Measurements from ENCODE around the gene COL16A1.

Gene COL16A1

GRCh38 chr1:31624731-31625514, 78.9 kb downstream of the COL16A1 start:
- no peak for DNase-seq (ENCODE audit: low spot score)

DNA sequence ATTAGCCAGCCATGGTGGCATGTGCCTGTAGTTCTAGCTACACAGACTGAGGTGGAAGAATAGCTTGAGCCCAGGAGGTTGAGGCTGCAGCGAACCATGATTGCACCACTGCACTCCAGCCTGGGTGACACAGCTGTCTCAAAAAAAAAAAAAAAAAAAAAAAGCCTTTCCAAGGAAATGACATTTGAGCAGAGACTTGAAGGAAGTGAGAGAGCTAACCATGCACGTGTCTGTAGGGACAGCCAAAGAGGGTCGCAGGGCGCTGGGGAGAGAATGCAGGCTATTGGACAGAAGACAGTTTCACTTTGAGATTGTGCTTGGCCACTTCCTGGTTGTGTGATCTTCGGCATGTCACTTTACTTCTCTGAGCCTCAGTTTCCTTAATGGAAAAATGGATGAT, 79.5 kb downstream of the COL16A1 start:
- no peak for DNase-seq (ENCODE audit: low spot score)

- no peak for DNase-seq (ENCODE audit: low spot score)
Measured at GRCh38 chr1:31623365-31623764, 80.5 kb downstream of the COL16A1 start.

- no peak for DNase-seq (ENCODE audit: low spot score)
Measured at GRCh38 chr1:31621847-31622730, 81.7 kb downstream of the COL16A1 start.

DNA sequence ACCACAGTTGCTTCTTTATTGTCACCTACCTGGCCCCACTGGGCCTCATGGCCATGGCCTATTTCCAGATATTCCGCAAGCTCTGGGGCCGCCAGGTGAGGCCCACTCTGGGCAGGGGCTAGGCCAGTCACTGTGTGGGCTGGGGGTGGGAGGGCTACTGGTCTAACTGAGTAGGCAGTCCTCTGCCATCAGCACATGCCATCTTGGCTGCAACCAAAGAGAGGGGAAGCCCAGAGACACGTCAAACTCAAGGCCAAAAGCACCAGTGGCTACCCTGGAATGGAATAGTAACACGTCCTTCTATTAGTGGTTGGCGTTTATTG, 82.4 kb downstream of the COL16A1 start:
- no peak for DNase-seq (ENCODE audit: low spot score)

DNA sequence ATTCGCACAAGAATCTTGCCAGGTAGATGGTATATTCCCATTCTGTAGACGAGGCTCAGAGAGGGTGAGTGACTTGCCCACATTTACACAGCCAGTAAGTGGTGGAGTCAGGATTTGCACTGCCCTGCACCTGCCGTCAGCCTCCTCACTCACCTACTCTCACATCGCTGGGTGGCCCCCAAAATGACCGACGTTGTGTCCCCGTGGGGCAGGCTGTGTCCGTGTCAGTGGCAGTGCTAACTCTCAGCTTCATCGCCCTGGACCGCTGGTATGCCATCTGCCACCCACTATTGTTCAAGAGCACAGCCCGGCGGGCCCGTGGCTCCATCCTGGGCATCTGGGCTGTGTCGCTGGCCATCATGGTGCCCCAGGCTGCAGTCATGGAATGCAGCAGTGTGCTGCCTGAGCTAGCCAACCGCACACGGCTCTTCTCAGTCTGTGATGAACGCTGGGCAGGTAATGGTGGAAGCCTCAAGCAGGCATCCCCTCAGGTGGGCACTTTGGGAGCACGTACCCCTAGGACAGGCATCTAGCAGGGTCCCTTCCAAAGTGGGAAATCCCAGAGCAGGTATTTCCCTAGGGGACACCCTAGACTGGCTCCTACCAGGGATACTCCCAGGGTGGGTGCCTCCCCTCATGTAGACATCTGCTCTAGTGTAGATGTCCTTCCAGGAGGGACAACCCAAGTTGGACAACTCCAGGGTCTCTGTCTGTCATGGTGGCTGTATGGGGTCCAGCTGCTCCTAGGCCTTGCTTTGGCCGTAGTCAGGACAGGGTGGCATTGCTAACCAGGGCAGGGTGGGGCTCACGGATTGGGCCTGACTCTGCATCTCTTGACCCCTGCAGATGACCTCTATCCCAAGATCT, 83.0 kb downstream of the COL16A1 start:
- no peak for DNase-seq (ENCODE audit: low spot score)

DNA sequence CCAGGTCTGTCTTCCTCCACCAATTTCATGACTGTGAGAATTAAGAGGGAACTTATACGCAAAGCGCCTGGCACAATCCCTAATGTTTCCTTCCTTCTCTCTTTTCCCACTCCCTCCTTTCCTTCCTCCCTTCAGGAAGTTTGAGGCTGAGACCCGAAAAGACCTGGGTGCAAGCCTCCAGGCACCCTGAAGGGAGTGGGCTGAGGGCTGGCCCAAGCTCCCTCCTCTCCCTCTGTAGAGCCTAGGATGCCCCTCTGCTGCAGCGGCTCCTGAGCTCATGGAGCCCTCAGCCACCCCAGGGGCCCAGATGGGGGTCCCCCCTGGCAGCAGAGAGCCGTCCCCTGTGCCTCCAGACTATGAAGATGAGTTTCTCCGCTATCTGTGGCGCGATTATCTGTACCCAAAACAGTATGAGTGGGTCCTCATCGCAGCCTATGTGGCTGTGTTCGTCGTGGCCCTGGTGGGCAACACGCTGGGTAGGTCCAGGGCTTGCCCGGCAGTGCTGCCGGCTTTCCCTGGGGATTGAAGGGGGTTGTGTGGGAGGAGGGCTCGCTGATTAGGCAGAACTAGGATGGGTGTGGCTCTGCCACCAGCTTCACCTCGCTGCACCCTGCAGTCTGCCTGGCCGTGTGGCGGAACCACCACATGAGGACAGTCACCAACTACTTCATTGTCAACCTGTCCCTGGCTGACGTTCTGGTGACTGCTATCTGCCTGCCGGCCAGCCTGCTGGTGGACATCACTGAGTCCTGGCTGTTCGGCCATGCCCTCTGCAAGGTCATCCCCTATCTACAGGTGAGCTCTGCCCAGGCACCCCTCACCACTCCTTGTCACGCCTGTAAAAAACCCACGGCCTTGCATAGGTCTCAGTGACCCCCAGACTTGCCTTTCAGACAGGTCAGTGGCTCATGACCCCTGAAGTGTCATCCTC, 84.6 kb downstream of the COL16A1 start:
- DNase-seq (ENCODE audit: low spot score): no peak

DNA sequence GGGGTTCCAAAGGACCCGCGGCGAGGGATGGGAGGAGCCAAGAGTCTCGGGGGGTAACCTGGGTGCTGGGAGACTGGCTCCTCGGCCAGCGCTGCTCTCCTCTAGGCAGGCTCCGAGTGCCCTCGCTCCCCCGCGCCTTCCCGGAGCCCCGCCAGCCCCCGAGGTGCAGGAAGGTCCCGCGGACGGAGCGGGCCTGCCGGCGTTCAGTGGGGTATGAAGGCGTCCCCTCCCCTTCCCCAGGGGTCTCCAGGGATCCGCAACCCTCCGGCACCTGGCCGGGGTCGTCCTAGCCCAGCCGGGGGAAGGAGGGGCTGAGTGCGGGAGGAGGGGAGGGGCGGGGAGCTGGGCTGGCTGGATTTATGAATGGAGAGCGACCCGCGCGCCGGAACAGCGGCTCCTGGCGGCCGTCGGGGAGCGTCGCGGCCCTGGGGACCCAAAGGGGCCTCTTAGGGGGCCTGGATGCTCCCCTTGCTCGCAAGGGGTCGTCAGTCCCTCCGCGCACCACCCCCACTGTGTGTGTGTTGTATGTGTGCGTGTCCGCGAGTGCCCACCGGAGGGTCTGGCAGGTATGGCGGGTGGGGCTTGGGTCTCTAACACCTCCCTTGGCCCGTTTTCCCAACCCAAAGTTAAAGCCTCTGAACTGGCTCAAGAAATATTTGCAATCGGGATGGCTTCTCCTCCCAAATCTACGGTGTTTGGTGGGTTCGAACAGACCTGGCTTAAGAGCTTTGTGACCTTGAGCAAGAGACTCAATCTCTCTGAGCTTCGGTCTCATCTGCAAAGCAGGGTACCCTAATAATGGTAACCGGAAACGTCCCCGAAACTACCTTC, 85.7 kb downstream of the COL16A1 start:
- peak; percentile 73 for DNase-seq (ENCODE audit: low spot score)

DNA sequence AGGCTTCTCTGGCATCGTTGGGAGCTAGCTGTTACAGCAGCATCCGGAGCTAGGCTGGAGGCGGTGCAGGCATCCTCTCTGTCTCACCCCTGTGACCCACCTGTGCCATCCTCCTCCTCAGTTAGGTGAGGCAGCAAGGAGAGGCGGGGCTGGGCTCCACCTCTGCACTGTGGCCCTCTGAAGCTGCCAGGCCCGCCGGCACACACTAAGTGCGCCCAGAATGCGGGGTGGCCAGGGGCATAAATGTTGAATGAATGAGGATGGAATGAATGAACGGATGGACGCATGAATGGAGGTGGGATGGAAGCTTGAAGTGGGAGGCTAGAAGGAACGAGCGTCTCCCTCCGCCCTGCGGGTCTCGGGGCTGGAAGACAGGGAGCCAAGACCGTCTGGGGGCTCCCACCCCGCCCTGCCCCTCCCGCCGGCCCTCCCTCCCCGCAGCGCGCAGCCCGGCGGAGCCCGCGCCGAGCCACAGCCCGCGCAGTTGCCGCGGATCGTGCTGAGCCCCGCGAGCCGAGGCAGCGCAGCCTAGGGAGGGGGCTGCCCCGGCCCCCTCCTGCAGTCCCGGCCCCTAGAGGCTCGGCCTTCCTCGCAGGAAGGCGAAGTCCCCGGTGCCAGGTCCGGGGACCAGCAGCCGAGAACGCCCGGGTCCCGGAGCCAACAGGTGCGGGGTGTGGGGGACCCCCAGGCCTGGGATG, 86.5 kb downstream of the COL16A1 start, which contains the start of gene HCRTR1:
TSS of gene HCRTR1 (plus strand) at position 472 of the 698 bp plus-strand sequence. CDS start 1,504 bp downstream, outside the sequence.
- no peak for DNase-seq (ENCODE audit: low spot score)

DNA sequence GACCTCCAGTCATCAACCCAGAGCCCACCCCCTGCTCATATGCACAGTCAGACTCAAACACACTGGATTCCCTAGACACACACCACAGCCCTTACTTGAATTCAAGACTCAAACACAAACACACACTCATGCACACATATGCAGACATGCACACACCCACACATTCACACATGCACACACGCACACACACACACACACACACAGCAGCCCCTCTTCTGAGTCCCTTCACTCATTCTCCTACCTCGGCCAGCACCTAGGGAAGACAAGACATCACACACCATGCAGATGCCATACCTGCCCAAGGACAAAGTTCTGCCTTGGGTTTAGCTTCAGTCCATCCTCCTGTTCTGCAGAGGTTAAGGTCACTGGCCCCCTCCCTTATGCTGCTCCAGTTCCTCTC, 87.9 kb downstream of the COL16A1 start:
- DNase-seq (ENCODE audit: low spot score): no peak

DNA sequence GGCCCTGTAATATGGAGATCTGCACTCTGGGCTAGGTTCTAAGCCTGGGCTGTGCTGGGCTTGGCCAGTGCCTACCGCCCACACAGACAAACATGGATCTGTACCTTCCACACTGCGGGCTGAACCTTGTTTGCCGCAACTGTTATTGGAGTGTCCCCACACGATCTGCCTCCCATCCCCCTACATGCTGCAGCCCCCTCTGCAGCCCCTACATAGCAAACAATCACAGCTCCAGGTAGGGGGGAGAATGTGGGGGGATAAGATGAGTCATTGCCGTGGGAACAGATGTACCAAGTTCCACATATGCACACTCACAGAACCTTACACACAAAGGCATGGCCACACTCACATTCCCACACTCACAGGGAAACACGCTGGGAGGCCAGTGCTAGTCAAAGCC, 88.4 kb downstream of the COL16A1 start:
- no peak for DNase-seq (ENCODE audit: low spot score)

GRCh38 chr1:31614414-31615005, 89.3 kb downstream of the COL16A1 start:
- DNase-seq (ENCODE audit: low spot score): no peak

DNA sequence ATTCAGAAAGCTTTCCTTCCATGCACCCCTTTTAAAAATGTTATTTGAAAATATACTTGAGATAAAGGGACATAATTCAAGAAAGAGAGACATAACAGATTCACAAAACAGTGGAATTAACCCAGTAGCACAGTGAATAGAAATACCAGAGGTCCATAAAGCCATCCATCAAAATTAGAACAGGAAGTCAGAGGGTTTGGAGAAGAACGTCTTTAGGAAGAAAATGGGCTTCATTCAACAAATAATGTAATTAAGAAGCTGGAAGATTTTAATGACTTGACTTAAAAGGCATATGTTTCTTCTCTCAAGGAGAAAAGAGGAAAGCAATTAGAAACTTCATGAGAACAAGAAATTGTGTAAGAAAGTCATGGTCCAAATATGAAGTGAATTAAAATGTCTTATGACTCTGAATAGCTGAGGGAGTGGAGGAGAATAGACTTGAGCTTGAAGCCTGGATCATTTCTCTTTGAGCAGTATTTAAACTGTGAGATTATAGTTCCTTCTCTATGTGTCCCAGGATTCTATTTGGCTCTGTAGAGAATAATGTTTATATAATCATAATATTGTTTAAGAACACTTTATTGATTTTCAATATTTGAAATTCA, 94.2 kb downstream of the COL16A1 start:
- no peak for DNase-seq (ENCODE audit: low spot score)

- no peak for DNase-seq (ENCODE audit: low spot score)
Measured at GRCh38 chr1:31607360-31607759, 96.5 kb downstream of the COL16A1 start.

GRCh38 chr1:31605908-31606427, 97.8 kb downstream of the COL16A1 start:
- DNase-seq (ENCODE audit: low spot score): no peak

Measured in HuH-7.5 (cell line).